Gastroesophageal sphincter (tissue), 3 donors: ENCODE measurements around the gene LRP1B.

ENCODE experiments used
- CTCF ChIP-seq, 4 experiments: fragments of 200-600 bp in 2 of 4; fragments of 450-650 bp in 2 of 4; sonication (generic) in 1 of 4; IDR thresholded peaks; one replicate each; pipeline ENCODE4 v1.5.1; 2017 to 2019; ENCODE audit warnings: antibody characterized with exemption in 4 of 4, mild to moderate bottlenecking in 2 of 4, moderate library complexity in 2 of 4
- EP300 ChIP-seq: sonication (generic); formaldehyde crosslinking; IDR thresholded peaks from one replicate; pipeline ENCODE4 v1.6.1; 2017; ENCODE audit warnings: antibody characterized with exemption, mild to moderate bottlenecking
- POLR2A ChIP-seq, 2 donors: fragments of 450-650 bp; IDR thresholded peaks; one replicate each; pipeline ENCODE4 v1.6.1; 2017; ENCODE audit warnings: antibody characterized with exemption in 2 of 2, mild to moderate bottlenecking in 2 of 2, moderate library complexity in 1 of 2
- POLR2AphosphoS5 ChIP-seq: sonication (generic); formaldehyde crosslinking; IDR thresholded peaks from one replicate; pipeline ENCODE4 v1.6.1; 2017; ENCODE audit warnings: antibody characterized with exemption

DNA sequence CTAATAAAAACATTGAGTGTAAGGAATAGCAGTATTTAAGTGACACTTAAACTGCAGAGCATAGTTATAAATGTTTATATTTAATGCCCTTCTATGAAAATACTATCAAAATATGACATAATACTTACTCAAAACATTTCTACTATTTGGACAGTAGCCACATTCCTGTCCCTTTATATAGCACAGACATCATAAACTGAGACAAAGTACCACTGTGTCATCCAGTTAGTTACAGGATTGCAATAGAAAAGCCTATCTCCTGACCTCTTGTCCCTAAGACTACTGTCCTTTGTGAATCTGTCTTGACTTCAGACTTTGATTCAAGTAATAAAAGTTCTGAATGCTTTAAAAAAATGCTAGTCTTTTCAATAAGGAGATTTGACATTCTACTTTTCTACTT, 1822.1 kb downstream of the LRP1B start:
- TF ChIP-seq POLR2A (IDR thresholded peaks at IDR 0.05) (no peak), CTCF (IDR thresholded peaks at IDR 0.05) (no peak), EP300 (no peak), POLR2AphosphoS5 (no peak)
